Testis (tissue), 3 donors: ENCODE results near the gene SATB2. TPM values are rescaled to one million over a fixed set of nuclear protein-coding genes. Genes with fewer than 3 reads are reported as not detected.

ENCODE experiments used
- DNase-seq: peaks from one replicate; pipeline ENCODE4 v3.0.0-alpha.2; 2019
- H3K27ac ChIP-seq, 2 donors: fragments of 200-600 bp; sonication (generic); one replicate each; pipeline ENCODE4 v1.5.1; 2019
- H3K27me3 ChIP-seq: fragments of 200-600 bp; sonication (generic); one replicate; pipeline ENCODE4 v1.5.1; 2019
- H3K36me3 ChIP-seq: fragments of 200-600 bp; sonication (generic); one replicate; pipeline ENCODE4 v1.5.1; 2017; ENCODE audit warnings: low read depth; ENCODE audit errors: missing control alignments
- H3K4me1 ChIP-seq: fragments of 200-600 bp; sonication (generic); one replicate; pipeline ENCODE4 v1.5.1; 2019
- H3K4me3 ChIP-seq, 2 donors: fragments of 200-600 bp; sonication (generic); one replicate each; pipeline ENCODE4 v1.5.1; 2017 to 2019
- H3K9me3 ChIP-seq: fragments of 200-600 bp; sonication (generic); one replicate; pipeline ENCODE4 v1.5.1; 2017
- POLR2A ChIP-seq: fragments of 450-650 bp; IDR thresholded peaks from one replicate; pipeline ENCODE4 v1.6.1; 2017; ENCODE audit warnings: antibody characterized with exemption, mild to moderate bottlenecking, moderate library complexity
- WGBS, 2 donors: methylation state at CpG; one replicate each; pipeline ENCODE4 v1.1.5; 2018; 5-methylcytosine and 5-hydroxymethylcytosine counted together
- intact Hi-C: fragments of 100-400 bp; cut with DNase I; formaldehyde crosslinking; loops from one replicate; pipeline ENCODE4 v1.15.1; 2023; ENCODE audit warnings: low total_unique reads
- polyA plus RNA-seq: library from polyadenylated mRNA; stranded (reverse); fragments of 350-450 nt; fragmentation: Illumina TruSeq; extraction: RNeasy Lipid Tissue Mini Kit (QIAGEN cat#74804); gene quantifications from one replicate; pipeline ENCODE4 v1.2.3, GENCODE V29; 2014; ENCODE audit warnings: low read depth, low replicate concordance; ENCODE audit not compliant: insufficient read depth
- total RNA-seq, 2 donors: library from RNA; depleted of rRNA; stranded (reverse); fragments of >200 nt; gene quantifications; one replicate each; pipeline ENCODE4 v1.2.3, GENCODE V29; 2016
- TF ChIP-seq, protein P1 (sequence below), 3 experiments: fragments of 450-650 bp in 2 of 3; fragments of 200-600 bp in 1 of 3; sonication (generic) in 1 of 3; IDR thresholded peaks; one replicate each; pipeline ENCODE4 v1.5.1; 2016 to 2019; ENCODE audit warnings: antibody characterized with exemption in 3 of 3, mild to moderate bottlenecking in 2 of 3, moderate library complexity in 1 of 3

The SATB2 gene
- total and polyA plus RNA-seq, 3 donors from 2014 or later: 5.1 to 15.1 (median 14.1) TPM

DNA sequence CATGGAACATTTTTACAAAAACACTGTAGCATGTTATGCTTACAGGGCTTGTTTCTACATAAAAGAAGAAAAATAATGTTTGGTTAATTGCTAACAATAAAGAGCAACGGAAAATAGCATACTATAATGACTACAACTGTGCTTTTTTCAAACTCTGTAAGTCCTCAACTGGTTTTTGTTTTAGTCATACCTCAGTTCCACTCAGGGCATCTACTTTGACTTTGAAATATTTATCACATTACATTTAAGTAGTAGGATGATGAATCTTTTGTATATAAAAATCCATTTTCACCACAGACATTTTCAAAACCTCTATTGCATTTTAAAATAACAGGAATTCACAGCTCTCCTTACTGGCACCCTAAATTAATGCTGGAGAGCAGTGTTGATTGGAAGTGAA lies 8.3 kb downstream of the SATB2 start:
- Histone ChIP-seq H3K27ac (no peak overlapping the region), H3K9me3 (no peaks in the 10 kb centered on the region), H3K27me3 (no peaks in the 10 kb centered on the region), H3K36me3 (no peaks in the 10 kb centered on the region), H3K4me1 (no peaks in the 10 kb centered on the region), H3K4me3 (no peak overlapping the region)
- 85 to 86% methylated on average over 1 of the region's 1 CpG for WGBS, 2 donors
- intact Hi-C loops: no loop called here
- DNase-seq: no peak
- TF ChIP-seq POLR2A: no peak
- TF ChIP-seq, protein P1, sequence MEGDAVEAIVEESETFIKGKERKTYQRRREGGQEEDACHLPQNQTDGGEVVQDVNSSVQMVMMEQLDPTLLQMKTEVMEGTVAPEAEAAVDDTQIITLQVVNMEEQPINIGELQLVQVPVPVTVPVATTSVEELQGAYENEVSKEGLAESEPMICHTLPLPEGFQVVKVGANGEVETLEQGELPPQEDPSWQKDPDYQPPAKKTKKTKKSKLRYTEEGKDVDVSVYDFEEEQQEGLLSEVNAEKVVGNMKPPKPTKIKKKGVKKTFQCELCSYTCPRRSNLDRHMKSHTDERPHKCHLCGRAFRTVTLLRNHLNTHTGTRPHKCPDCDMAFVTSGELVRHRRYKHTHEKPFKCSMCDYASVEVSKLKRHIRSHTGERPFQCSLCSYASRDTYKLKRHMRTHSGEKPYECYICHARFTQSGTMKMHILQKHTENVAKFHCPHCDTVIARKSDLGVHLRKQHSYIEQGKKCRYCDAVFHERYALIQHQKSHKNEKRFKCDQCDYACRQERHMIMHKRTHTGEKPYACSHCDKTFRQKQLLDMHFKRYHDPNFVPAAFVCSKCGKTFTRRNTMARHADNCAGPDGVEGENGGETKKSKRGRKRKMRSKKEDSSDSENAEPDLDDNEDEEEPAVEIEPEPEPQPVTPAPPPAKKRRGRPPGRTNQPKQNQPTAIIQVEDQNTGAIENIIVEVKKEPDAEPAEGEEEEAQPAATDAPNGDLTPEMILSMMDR (IDR thresholded peaks at IDR 0.05): no peak

DNA sequence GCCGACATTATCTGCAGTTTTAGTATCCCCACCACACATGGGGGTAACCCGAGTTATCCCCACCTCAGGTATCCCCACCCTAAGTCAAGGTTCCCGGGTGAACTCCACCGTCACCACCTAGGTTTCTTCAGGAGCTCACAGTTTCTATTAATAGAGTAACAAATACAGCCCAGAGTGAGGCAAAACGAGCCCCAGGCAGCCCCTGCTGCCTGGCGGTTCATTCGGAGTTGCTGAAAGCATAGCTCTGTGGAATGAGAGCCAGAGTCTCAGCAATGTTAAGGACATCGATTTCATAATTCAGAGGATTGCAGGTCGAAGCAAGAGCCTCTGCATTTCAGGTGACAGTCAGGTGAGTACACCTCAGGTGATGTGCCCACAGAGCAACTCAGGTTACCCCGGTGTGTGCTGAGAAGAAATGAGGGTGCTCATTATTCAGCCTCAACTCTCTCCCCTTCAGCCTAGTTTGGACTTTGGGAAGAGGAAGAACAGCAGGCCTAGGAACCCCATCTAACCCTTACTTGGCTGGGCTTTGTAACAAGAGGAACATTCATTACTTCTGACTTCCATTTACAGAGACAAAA lies 10.7 kb downstream of the SATB2 start:
- Histone ChIP-seq H3K4me3 (no peak overlapping the region), H3K27me3 (no peaks in the 10 kb centered on the region)

DNA sequence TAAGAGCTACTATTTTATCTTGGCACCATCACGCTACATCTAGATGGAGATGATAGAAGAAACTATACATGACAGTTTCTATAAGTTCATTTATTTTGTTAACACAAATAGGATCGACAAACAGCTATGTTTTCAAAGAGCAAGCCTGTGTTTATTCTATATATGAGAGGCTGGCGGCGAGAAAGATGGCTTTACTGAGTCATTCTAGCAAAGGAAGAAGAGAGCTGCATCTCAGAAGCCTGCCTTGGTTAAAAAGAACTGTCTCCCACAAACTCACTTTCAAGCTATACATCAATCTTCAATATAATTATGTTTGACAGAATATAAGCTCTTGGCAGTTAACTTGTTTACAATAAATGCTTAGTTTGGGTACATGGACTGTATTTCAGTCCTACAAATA lies 13.0 kb downstream of the SATB2 start:
- no peak overlapping the region for H3K4me3 ChIP-seq
- H3K36me3 ChIP-seq: no peaks in the 10 kb centered on the region
- intact Hi-C loops: no loop called here
- no peaks in the 10 kb centered on the region for H3K9me3 ChIP-seq
- H3K27ac ChIP-seq: no peak overlapping the region
- no peaks in the 10 kb centered on the region for H3K4me1 ChIP-seq
- 91 to 93% methylated on average over 4 of the region's 4 CpGs for WGBS, 2 donors
- no peak for DNase-seq
- no peak for TF ChIP-seq POLR2A
- TF ChIP-seq, protein P1 (IDR thresholded peaks at IDR 0.05): no peak
- no peaks in the 10 kb centered on the region for H3K27me3 ChIP-seq

More for the DNA sequence above, 10.7 kb downstream of the SATB2 start:
- H3K4me1 ChIP-seq: no peaks in the 10 kb centered on the region
- intact Hi-C loops: no loop called here
- TF ChIP-seq, protein P1 (IDR thresholded peaks at IDR 0.05): no peak
- no peak for TF ChIP-seq POLR2A
- 89 to 90% methylated on average over 10 of the region's 10 CpGs for WGBS, 2 donors
- H3K36me3 ChIP-seq: no peaks in the 10 kb centered on the region
- no peak overlapping the region for H3K27ac ChIP-seq
- no peak for DNase-seq
- H3K9me3 ChIP-seq: no peaks in the 10 kb centered on the region

GRCh38 chr2:199443589-199444130 lies 14.1 kb downstream of the SATB2 start:
- Histone ChIP-seq H3K27ac (no peak overlapping the region), H3K36me3 (no peaks in the 10 kb centered on the region), H3K27me3 (no peaks in the 10 kb centered on the region), H3K4me1 (no peaks in the 10 kb centered on the region), H3K9me3 (no peaks in the 10 kb centered on the region), H3K4me3 (no peak overlapping the region)
- WGBS, 2 donors: 72 to 78% methylated on average over 3 of the region's 3 CpGs
- TF ChIP-seq, protein P1 (IDR thresholded peaks at IDR 0.05): no peak
- no peak for TF ChIP-seq POLR2A
- no peak for DNase-seq
- intact Hi-C loops: no loop called here

GRCh38 chr2:199442173-199442572 lies 15.6 kb downstream of the SATB2 start:
- DNase-seq: no peak
- TF ChIP-seq POLR2A: no peak
- TF ChIP-seq, protein P1 (IDR thresholded peaks at IDR 0.05): no peak
- Histone ChIP-seq H3K27ac (no peak overlapping the region), H3K4me3 (no peak overlapping the region), H3K9me3 (no peaks in the 10 kb centered on the region), H3K27me3 (no peaks in the 10 kb centered on the region), H3K4me1 (no peaks in the 10 kb centered on the region), H3K36me3 (no peaks in the 10 kb centered on the region)
- 93 to 95% methylated on average over 7 of the region's 7 CpGs for WGBS, 2 donors
- intact Hi-C loops: no loop called here
